ENCODE data around the gene CIDEB.

The CIDEB gene

GRCh38 chr14:24281636-24282035, 26.1 kb downstream of the CIDEB start:
- no peaks in the 10 kb centered on the region for H3K27me3 ChIP-seq (ENCODE audit: insufficient read depth, poor library complexity, severe bottlenecking)
- TF ChIP-seq POLR2AphosphoS5 (IDR thresholded peaks at IDR 0.05; ENCODE audit: low read depth) (no peak), REST (IDR thresholded peaks at IDR 0.05; ENCODE audit: insufficient replicate concordance, low read depth) (no peak), SPI1 (IDR thresholded peaks at IDR 0.05; ENCODE audit: borderline replicate concordance, low read depth) (no peak; the same call in 1 of the 2 replicates), CTCF (IDR thresholded peaks at IDR 0.05; ENCODE audit: insufficient read depth, low read length) (no peak)
- DNase-seq (ENCODE audit: low read depth in 1 of 2, low spot score in 1 of 2) = peak in 1 of 2 experiments; percentile 48

GRCh38 chr14:24280797-24281460, 26.8 kb downstream of the CIDEB start:
- Histone ChIP-seq H3K27ac (replicated peaks) (peak overlapping the region; percentile 9; the same call in 1 of the 2 replicates), H3K4me3 (replicated peaks; ENCODE audit: insufficient read depth, low read length) (no peak overlapping the region), H3K27me3 (ENCODE audit: insufficient read depth, poor library complexity, severe bottlenecking) (no peaks in the 10 kb centered on the region)
- DNase-seq (ENCODE audit: low read depth in 1 of 2, low spot score in 1 of 2) = no peak
- no peak for TF ChIP-seq REST (IDR thresholded peaks at IDR 0.05; ENCODE audit: insufficient replicate concordance, low read depth)
- no peak for TF ChIP-seq CTCF (IDR thresholded peaks at IDR 0.05; ENCODE audit: insufficient read depth, low read length)
- no peak for TF ChIP-seq GABPA (IDR thresholded peaks at IDR 0.05; ENCODE audit: low read depth)
- TF ChIP-seq SPI1 (IDR thresholded peaks at IDR 0.05; ENCODE audit: borderline replicate concordance, low read depth) = no peak
- no peak for TF ChIP-seq POLR2AphosphoS5 (IDR thresholded peaks at IDR 0.05; ENCODE audit: low read depth)

More at GRCh38 chr14:24281636-24282035, 26.1 kb downstream of the CIDEB start:
- Histone ChIP-seq H3K4me3 (replicated peaks; ENCODE audit: insufficient read depth, low read length) (no peak overlapping the region), H3K27ac (replicated peaks) (peak overlapping the region; percentile 36)

GRCh38 chr14:24279301-24280186, 28.2 kb downstream of the CIDEB start:
- H3K27ac ChIP-seq (replicated peaks) = peak overlapping the region; percentile 47
- H3K27me3 ChIP-seq (ENCODE audit: insufficient read depth, poor library complexity, severe bottlenecking) = no peaks in the 10 kb centered on the region
- peak in 1 of 2 experiments; percentile 70 for DNase-seq (ENCODE audit: low read depth in 1 of 2, low spot score in 1 of 2)
- no peak overlapping the region for H3K4me3 ChIP-seq (replicated peaks; ENCODE audit: insufficient read depth, low read length)
- TF ChIP-seq SPI1 (IDR thresholded peaks at IDR 0.05; ENCODE audit: borderline replicate concordance, low read depth) (no peak), CTCF (IDR thresholded peaks at IDR 0.05; ENCODE audit: insufficient read depth, low read length) (peak; percentile 29)
